H1 (cell line): ENCODE results near the gene RNF133. TPM values are rescaled to one million over a fixed set of nuclear protein-coding genes. Genes with fewer than 3 reads are reported as not detected.

Source experiments
- CTCF ChIA-PET: fragments of 300-600 bp; sonication (Branson Sonifier 250); formaldehyde crosslinking; loops from one replicate; lab custom pipeline; 2021; ENCODE audit not compliant: partially characterized antibody; lab: Charles Lee
- POLR2A ChIA-PET: fragments of 300-600 bp; sonication (Branson Sonifier 250); formaldehyde crosslinking; loops from one replicate; lab custom pipeline; 2021; ENCODE audit warnings: inconsistent platforms; ENCODE audit not compliant: partially characterized antibody; lab: Charles Lee
- DNase-seq, 2 experiments: peaks; one replicate each; pipeline versions ENCODE4 v3.0.0 to v3.0.0-alpha.2; 2010 to 2022; ENCODE audit warnings: low spot score in 2 of 2, low read depth in 1 of 2, mixed read lengths in 1 of 2
- FAIRE-seq: peaks from 2 replicates; lab custom pipeline; 2011; peaks lifted over from hg19 to GRCh38; lab: Jason Lieb, UNC
- H2AFZ ChIP-seq: 2 replicates; pipeline ENCODE4 v1.8.1; 2012; ENCODE audit warnings: low read length, inconsistent platforms
- H2AK5ac ChIP-seq: 2 replicates; pipeline ENCODE4 v1.6.1; 2013; ENCODE audit warnings: low read depth, low read length
- H2BK120ac ChIP-seq: replicated peaks from 2 replicates; pipeline ENCODE3; 2013; ENCODE audit warnings: low read depth, low read length, inconsistent platforms
- H2BK12ac ChIP-seq: 2 replicates; pipeline ENCODE4 v1.6.1; 2013; ENCODE audit warnings: low read depth, low read length
- H2BK15ac ChIP-seq: 2 replicates; pipeline ENCODE4 v1.6.1; 2013; ENCODE audit warnings: low read length
- H2BK20ac ChIP-seq: 2 replicates; pipeline ENCODE4 v1.6.1; 2013; ENCODE audit warnings: low read length
- H2BK5ac ChIP-seq: 2 replicates; pipeline ENCODE4 v1.6.1; 2013; ENCODE audit warnings: low read depth, low read length
- H3K14ac ChIP-seq: 2 replicates; pipeline ENCODE4 v1.6.1; 2013; ENCODE audit warnings: inconsistent platforms; ENCODE audit not compliant: insufficient read length
- H3K18ac ChIP-seq: 2 replicates; pipeline ENCODE4 v1.6.1; 2013; ENCODE audit warnings: low read length; ENCODE audit errors: extremely low read depth
- H3K23ac ChIP-seq: 2 replicates; pipeline ENCODE4 v1.6.1; 2013; ENCODE audit warnings: inconsistent platforms; ENCODE audit not compliant: insufficient read length
- H3K23me2 ChIP-seq: 2 replicates; pipeline ENCODE4 v1.6.1; 2013; ENCODE audit warnings: low read depth, low read length
- H3K27ac ChIP-seq: 2 replicates; pipeline ENCODE4 v1.6.1; 2011; ENCODE audit warnings: low read depth, low read length, inconsistent platforms
- H3K27me3 ChIP-seq, 4 experiments: replicated peaks in 1 of 4; 1 replicate in 1 of 4; 2 replicates in 3 of 4; pipeline versions ENCODE4 v1.6.1 to v1.8.1; 2011 to 2013; ENCODE audit warnings: low read length in 3 of 4, mild to moderate bottlenecking in 3 of 4, inconsistent platforms in 2 of 4, mixed read lengths in 2 of 4, moderate library complexity in 1 of 4; ENCODE audit not compliant: control insufficient read depth in 3 of 4, insufficient read depth in 3 of 4; ENCODE audit errors: extremely low read depth in 1 of 4
- H3K36me3 ChIP-seq, 4 experiments: 2 replicates each; pipeline versions ENCODE4 v1.6.1 to v1.8.1; 2011 to 2013; ENCODE audit warnings: mild to moderate bottlenecking in 4 of 4, low read length in 3 of 4, moderate library complexity in 2 of 4, control low read depth in 1 of 4, inconsistent platforms in 1 of 4; ENCODE audit not compliant: insufficient read depth in 4 of 4, control insufficient read depth in 2 of 4
- H3K4ac ChIP-seq: replicated peaks from 2 replicates; pipeline ENCODE3; 2013; ENCODE audit warnings: low read length, low read depth, mixed read lengths, inconsistent platforms; ENCODE audit not compliant: insufficient read length
- H3K4me1 ChIP-seq, 4 experiments: replicated peaks in 1 of 4; 1 replicate in 1 of 4; 2 replicates in 3 of 4; pipeline versions ENCODE4 v1.6.1 to v1.8.1; 2011 to 2013; ENCODE audit warnings: low read length in 3 of 4, inconsistent platforms in 2 of 4, mixed read lengths in 1 of 4; ENCODE audit not compliant: insufficient read depth in 4 of 4, control insufficient read depth in 3 of 4
- H3K4me2 ChIP-seq, 2 experiments: 2 replicates each; pipeline versions ENCODE4 v1.6.1 to v1.8.1; 2011 to 2013; ENCODE audit warnings: low read depth in 2 of 2, low read length in 2 of 2, control low read depth in 1 of 2, inconsistent platforms in 1 of 2, mild to moderate bottlenecking in 1 of 2; ENCODE audit not compliant: insufficient read depth in 1 of 2
- H3K4me3 ChIP-seq, 4 experiments: fragments of 200-600, 300-600 bp in 1 of 4; sonication (generic), shearing (Covaris generic), sonication (Bioruptor Twin) in 1 of 4; 2 replicates each; pipeline versions ENCODE4 v1.5.1 to v1.8.1; 2011 to 2016; ENCODE audit warnings: low read length in 4 of 4, low read depth in 3 of 4, control low read depth in 2 of 4, inconsistent platforms in 2 of 4, mild to moderate bottlenecking in 2 of 4, mixed read lengths in 1 of 4, moderate library complexity in 1 of 4; ENCODE audit not compliant: insufficient read depth in 2 of 4; ENCODE audit errors: extremely low read depth in 1 of 4
- H3K56ac ChIP-seq: replicated peaks from 2 replicates; pipeline ENCODE3; 2013; ENCODE audit warnings: low read depth, mild to moderate bottlenecking, mixed read lengths, low read length, inconsistent platforms; ENCODE audit not compliant: insufficient read length
- H3K79me1 ChIP-seq: 2 replicates; pipeline ENCODE4 v1.6.1; 2013; ENCODE audit warnings: low read depth, low read length, control low read depth
- H3K79me2 ChIP-seq, 2 experiments: 2 replicates each; pipeline versions ENCODE4 v1.6.1 to v1.8.1; 2012 to 2013; ENCODE audit warnings: low read length in 2 of 2, mild to moderate bottlenecking in 2 of 2, inconsistent platforms in 1 of 2; ENCODE audit not compliant: insufficient read depth in 2 of 2, control insufficient read depth in 1 of 2
- H3K9ac ChIP-seq, 4 experiments: replicated peaks in 1 of 4; 1 replicate in 1 of 4; 2 replicates in 3 of 4; pipeline versions ENCODE4 v1.6.1 to v1.8.1; 2011 to 2013; ENCODE audit warnings: low read depth in 3 of 4, low read length in 3 of 4, control low read depth in 2 of 4, mild to moderate bottlenecking in 2 of 4, moderate library complexity in 2 of 4, inconsistent platforms in 1 of 4; ENCODE audit errors: extremely low read depth in 1 of 4
- H3K9me3 ChIP-seq, 2 experiments: 2 replicates each; pipeline versions ENCODE4 v1.6.1 to v1.8.1; 2012 to 2013; ENCODE audit warnings: mild to moderate bottlenecking in 2 of 2, moderate library complexity in 2 of 2, control low read depth in 1 of 2, inconsistent platforms in 1 of 2, low read depth in 1 of 2, low read length in 1 of 2, mixed read lengths in 1 of 2; ENCODE audit not compliant: insufficient read depth in 2 of 2
- H4K20me1 ChIP-seq, 2 experiments: replicated peaks in 1 of 2; 2 replicates each; pipeline versions ENCODE3 to v1.8.1; 2011 to 2013; ENCODE audit warnings: inconsistent platforms in 2 of 2, low read length in 2 of 2, mild to moderate bottlenecking in 1 of 2; ENCODE audit not compliant: insufficient read depth in 2 of 2, control insufficient read depth in 1 of 2
- H4K5ac ChIP-seq: 2 replicates; pipeline ENCODE4 v1.6.1; 2013; ENCODE audit warnings: low read length, low read depth, mixed read lengths, inconsistent platforms; ENCODE audit not compliant: insufficient read length
- H4K8ac ChIP-seq: 2 replicates; pipeline ENCODE4 v1.8.0; 2013; ENCODE audit warnings: mild to moderate bottlenecking, moderate library complexity, low read length, inconsistent platforms; ENCODE audit not compliant: insufficient read depth; ENCODE audit errors: extremely low read depth
- H4K91ac ChIP-seq: replicated peaks from 2 replicates; pipeline ENCODE3; 2013; ENCODE audit warnings: low read length, mixed read lengths, inconsistent platforms; ENCODE audit not compliant: insufficient read length
- CHD1 ChIP-seq: IDR thresholded peaks from 2 replicates; pipeline ENCODE4 v1.6.1; 2012; ENCODE audit warnings: low read depth, low read length, improper control_type of control experiment
- CHD2 ChIP-seq: IDR thresholded peaks from 2 replicates; pipeline ENCODE4 v1.6.1; 2012; ENCODE audit warnings: low read length, improper control_type of control experiment
- CREB1 ChIP-seq: IDR thresholded peaks from 2 replicates; pipeline ENCODE4 v1.6.1; 2012; ENCODE audit warnings: inconsistent platforms
- FOSL1 ChIP-seq: IDR thresholded peaks from 2 replicates; pipeline ENCODE4 v1.6.1; 2011; ENCODE audit warnings: mild to moderate bottlenecking, low read depth, low read length, moderate library complexity; ENCODE audit not compliant: insufficient read depth
- HDAC6 ChIP-seq: IDR thresholded peaks from one replicate; pipeline ENCODE4 v1.7.1; 2012; ENCODE audit warnings: low read depth, mild to moderate bottlenecking, inconsistent platforms, low read length, moderate library complexity
- NANOG ChIP-seq: IDR thresholded peaks from 2 replicates; pipeline ENCODE4 v1.6.1; 2011; ENCODE audit warnings: low read length, low read depth, mild to moderate bottlenecking, inconsistent platforms; ENCODE audit not compliant: insufficient read depth, poor library complexity, severe bottlenecking
- RBBP5 ChIP-seq: IDR thresholded peaks from 2 replicates; pipeline ENCODE4 v1.7.1; 2012; ENCODE audit warnings: low read depth, mild to moderate bottlenecking, inconsistent platforms, low read length, moderate library complexity, borderline replicate concordance
- SIN3A ChIP-seq, 2 experiments: IDR thresholded peaks in 1 of 2; conservative IDR thresholded peaks in 1 of 2; 2 replicates each; pipeline ENCODE4 v1.6.1; 2011 to 2012; ENCODE audit warnings: low read length in 2 of 2, improper control_type of control experiment in 1 of 2, low read depth in 1 of 2, mild to moderate bottlenecking in 1 of 2
- SIRT6 ChIP-seq: IDR thresholded peaks from one replicate; pipeline ENCODE4 v1.7.1; 2012; ENCODE audit warnings: low read length, inconsistent platforms
- TBP ChIP-seq: IDR thresholded peaks from 2 replicates; pipeline ENCODE4 v1.6.1; 2011; ENCODE audit warnings: low read depth, low read length, improper control_type of control experiment
- TCF12 ChIP-seq: IDR thresholded peaks from 2 replicates; pipeline ENCODE4 v1.6.1; 2011; ENCODE audit warnings: low read depth, mild to moderate bottlenecking, low read length
- WGBS, 2 experiments: shearing (Covaris generic) in 1 of 2; methylation state at CpG; one replicate each; pipeline versions ENCODE4 v1.1.6 to v1.1.7; 2013 to 2015; ENCODE audit warnings: low lambda C conversion rate in 2 of 2, mixed read lengths in 2 of 2, inconsistent platforms in 1 of 2, low coverage in 1 of 2, missing lambda C conversion rate in 1 of 2; ENCODE audit not compliant: insufficient replicate concordance in 2 of 2, insufficient coverage in 1 of 2, insufficient read length in 1 of 2; ENCODE audit errors: extremely low coverage in 1 of 2, missing lambda C conversion rate in 1 of 2; 5-methylcytosine and 5-hydroxymethylcytosine counted together
- polyA plus RNA-seq, 7 experiments: library from polyadenylated mRNA; depleted of rRNA in 3 of 7; stranded (reverse) in 5 of 7; unstranded in 2 of 7; fragments of >200 nt in 5 of 7; fragments of 200-250 nt in 2 of 7; gene quantifications; 1 replicate in 5 of 7; 2 replicates in 1 of 7; 4 replicates in 1 of 7; pipeline versions ENCODE4 v1.2.1 to v1.2.3, GENCODE V29; 2011 to 2013; ENCODE audit warnings: missing spikeins in 2 of 7, mixed read lengths in 2 of 7
- total RNA-seq: library from RNA; stranded (reverse); fragmentation: NEBNext Ultra II Directional; extraction: Animal tissue kit (Norgen Biotek cat#: 25700); gene quantifications from 2 replicates; pipeline ENCODE4 v1.2.1, GENCODE V29; 2021
- TF ChIP-seq, protein P1 (sequence below): IDR thresholded peaks from 2 replicates; pipeline ENCODE4 v1.6.1; 2011; ENCODE audit warnings: low read depth, mild to moderate bottlenecking, low read length; ENCODE audit not compliant: insufficient read depth

Gene RNF133
- total and polyA plus RNA-seq, 2 of the 8 experiments (the other 6 are each of a cell fraction or from before 2014, with no cell fraction given), result 0.09 to 0.39 TPM

DNA sequence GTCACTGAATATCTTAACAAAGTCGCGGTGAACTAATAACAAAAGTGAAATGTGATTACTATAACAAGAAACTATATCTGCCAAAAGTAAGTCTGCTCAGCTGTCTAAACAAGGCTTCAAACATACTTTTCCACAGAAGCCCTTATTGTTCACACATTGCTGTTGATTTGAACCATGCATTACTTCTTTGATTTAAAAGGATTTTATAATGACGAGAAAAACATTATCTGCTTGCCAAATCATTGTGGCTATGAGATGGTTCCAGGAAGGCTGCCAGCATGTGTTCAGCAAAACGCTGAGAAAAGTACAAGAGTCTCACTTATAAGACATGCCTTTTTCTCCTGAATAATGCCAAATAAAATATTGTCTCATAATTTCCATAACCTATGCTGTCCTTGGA lies 24.4 kb downstream of the RNF133 start:
- H3K9ac ChIP-seq, result no peak overlapping the region
- FAIRE-seq, result no peak
- H2BK120ac ChIP-seq, result no peak overlapping the region
- no peak overlapping the region for H2BK5ac ChIP-seq
- H3K9me3 ChIP-seq, result peaks cover 3 to 8% of the 10 kb centered on the region in 2 experiments; a peak in 2 of 4 replicates
- no peak overlapping the region for H3K18ac ChIP-seq
- no peak overlapping the region for H2BK15ac ChIP-seq
- H4K20me1 ChIP-seq, result no peaks in the 10 kb centered on the region
- H3K27ac ChIP-seq, result no peak overlapping the region
- no peaks in the 10 kb centered on the region for H3K23me2 ChIP-seq
- H4K5ac ChIP-seq, result no peak overlapping the region
- peaks cover 0 to 11% of the 10 kb centered on the region in 2 experiments; a peak in 2 of 4 replicates for H3K79me2 ChIP-seq
- no peak overlapping the region for H4K8ac ChIP-seq
- peaks cover 0 to 2% (median 0%) of the 10 kb centered on the region in 4 experiments; a peak in 1 of 7 replicates for H3K27me3 ChIP-seq
- no peak overlapping the region for H3K4me3 ChIP-seq
- no peak overlapping the region for H3K23ac ChIP-seq
- no peak overlapping the region for H3K4ac ChIP-seq
- peaks cover 6 to 26% (median 17%) of the 10 kb centered on the region in 4 experiments for H3K4me1 ChIP-seq
- H4K91ac ChIP-seq, result no peak overlapping the region
- CTCF ChIA-PET, result interaction anchor here (0.6 to 0.9 kb wide), 2 partner anchors 9 to 802 kb away, joined by 3 to 4 read pairs; no protein-coding TSS in a partner anchor
- no peak for DNase-seq
- H3K4me2 ChIP-seq, result no peak overlapping the region
- no peak overlapping the region for H2BK20ac ChIP-seq
- H3K36me3 ChIP-seq, result peaks cover 0 to 4% (median 0%) of the 10 kb centered on the region in 4 experiments; a peak in 1 of 8 replicates
- no peaks in the 10 kb centered on the region for H3K79me1 ChIP-seq
- no peak overlapping the region for H3K56ac ChIP-seq
- no peak overlapping the region for H2BK12ac ChIP-seq
- H2AFZ ChIP-seq, result no peak overlapping the region
- TF ChIP-seq CHD1 (no peak), TCF12 (no peak), RBBP5 (no peak), HDAC6 (no peak), CHD2 (no peak), SIRT6 (no peak), NANOG (no peak), TBP (no peak), FOSL1 (no peak), CREB1 (no peak), SIN3A (conservative IDR thresholded peaks at IDR 0.05 in 1 of 2, IDR thresholded peaks at IDR 0.05 in 1 of 2; ENCODE audit: low read depth in 1 of 2, low read length in 2 of 2) (no peak)
- TF ChIP-seq, protein P1, sequence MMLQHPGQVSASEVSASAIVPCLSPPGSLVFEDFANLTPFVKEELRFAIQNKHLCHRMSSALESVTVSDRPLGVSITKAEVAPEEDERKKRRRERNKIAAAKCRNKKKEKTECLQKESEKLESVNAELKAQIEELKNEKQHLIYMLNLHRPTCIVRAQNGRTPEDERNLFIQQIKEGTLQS, result no peak
- POLR2A ChIA-PET, result no interaction called here
- 90% methylated on average over 4 of the region's 4 CpGs; no CpG with 5 or more reads in 1 of the 2 experiments for WGBS, 2 experiments
- H3K14ac ChIP-seq, result no peak overlapping the region
- no peak overlapping the region for H2AK5ac ChIP-seq
